SK-N-SH (cell line): Measurements from ENCODE around the gene IDE. TPM values are rescaled to one million over a fixed set of nuclear protein-coding genes. Genes with fewer than 3 reads are reported as not detected.

Source experiments
- CTCF ChIA-PET: fragments of 300-600, 350-600 bp; formaldehyde crosslinking; extraction: SDS; loops from one replicate; lab custom pipeline; 2021; lab: Yijun Ruan, JAX
- POLR2A ChIA-PET: fragments of 350-600 bp; sonication (Branson Sonifier 250); formaldehyde crosslinking; extraction: SDS; loops from one replicate; lab custom pipeline; 2020; ENCODE audit warnings: antibody characterized with exemption, inconsistent platforms; lab: Yijun Ruan, JAX
- DNase-seq: peaks from one replicate; pipeline ENCODE4 v3.0.0; 2012
- H2AFZ ChIP-seq: fragments of 200-600 bp; sonication (generic); 2 replicates; pipeline ENCODE4 v1.8.1; 2016; ENCODE audit warnings: antibody characterized with exemption, mild to moderate bottlenecking, low read depth
- H3F3A ChIP-seq: fragments of 200-600 bp; sonication (generic); replicated peaks from 2 replicates; pipeline ENCODE3; 2016; ENCODE audit warnings: antibody characterized with exemption, mild to moderate bottlenecking; ENCODE audit not compliant: insufficient read depth
- H3K27ac ChIP-seq, 2 experiments: fragments of 200-500 bp in 1 of 2; fragments of 200-600 bp in 1 of 2; sonication (Bioruptor generic) in 1 of 2; sonication (generic), shearing (Covaris generic) in 1 of 2; 2 replicates each; pipeline versions ENCODE4 v1.5.1 to v1.6.1; 2014 to 2016; ENCODE audit warnings: low read depth in 2 of 2, inconsistent platforms in 1 of 2, low read length in 1 of 2, mild to moderate bottlenecking in 1 of 2, mixed read lengths in 1 of 2
- H3K27me3 ChIP-seq: fragments of 200-600 bp; sonication (generic), shearing (Covaris generic); 2 replicates; pipeline ENCODE4 v1.6.1; 2016; ENCODE audit warnings: mixed run types; ENCODE audit not compliant: insufficient read depth
- H3K36me3 ChIP-seq, 2 experiments: fragments of 200-500 bp in 1 of 2; fragments of 200-600 bp in 1 of 2; sonication (Bioruptor generic) in 1 of 2; sonication (generic) in 1 of 2; replicated peaks in 1 of 2; 2 replicates each; pipeline versions ENCODE3 to v1.5.1; 2014 to 2016; ENCODE audit warnings: low read length in 1 of 2, mild to moderate bottlenecking in 1 of 2; ENCODE audit not compliant: insufficient read depth in 2 of 2, control insufficient read depth in 1 of 2
- H3K4me1 ChIP-seq, 2 experiments: fragments of 200-500 bp in 1 of 2; fragments of 200-600 bp in 1 of 2; sonication (Bioruptor generic) in 1 of 2; sonication (generic), shearing (Covaris generic) in 1 of 2; 2 replicates each; pipeline versions ENCODE4 v1.5.1 to v1.6.1; 2014 to 2016; ENCODE audit warnings: low read depth in 1 of 2, low read length in 1 of 2, mixed run types in 1 of 2; ENCODE audit not compliant: insufficient read depth in 2 of 2, control insufficient read depth in 1 of 2
- H3K4me2 ChIP-seq: fragments of 200-600 bp; sonication (generic), shearing (Covaris generic); 2 replicates; pipeline ENCODE4 v1.6.1; 2017; ENCODE audit warnings: mixed run types
- H3K4me3 ChIP-seq, 2 experiments: fragments of 200-500 bp in 1 of 2; fragments of 200-600 bp in 1 of 2; sonication (Bioruptor generic) in 1 of 2; sonication (generic), shearing (Covaris generic) in 1 of 2; 2 replicates each; pipeline versions ENCODE4 v1.5.1 to v1.8.1; 2014 to 2016; ENCODE audit warnings: low read depth in 2 of 2, inconsistent platforms in 1 of 2, low read length in 1 of 2, mild to moderate bottlenecking in 1 of 2, mixed read lengths in 1 of 2, moderate library complexity in 1 of 2
- H3K79me2 ChIP-seq: fragments of 200-600 bp; sonication (generic); 2 replicates; pipeline ENCODE4 v1.8.1; 2017; ENCODE audit warnings: mild to moderate bottlenecking; ENCODE audit not compliant: insufficient read depth
- H3K9ac ChIP-seq: fragments of 200-600 bp; sonication (generic); 2 replicates; pipeline ENCODE4 v1.6.1; 2017; ENCODE audit warnings: mixed run types
- H3K9me2 ChIP-seq: fragments of 200-600 bp; sonication (generic); 2 replicates; pipeline ENCODE4 v1.6.1; 2017; ENCODE audit warnings: mixed run types
- H3K9me3 ChIP-seq: fragments of 200-600 bp; sonication (generic); 2 replicates; pipeline ENCODE4 v1.6.1; 2017; ENCODE audit warnings: mixed run types, mild to moderate bottlenecking, moderate library complexity
- H4K20me1 ChIP-seq: fragments of 200-600 bp; sonication (generic); 2 replicates; pipeline ENCODE4 v1.6.1; 2017; ENCODE audit warnings: mild to moderate bottlenecking, mixed run types; ENCODE audit not compliant: insufficient read depth
- CHD2 ChIP-seq: fragments of 150-350 bp; IDR thresholded peaks from 2 replicates; pipeline ENCODE4 v1.6.1; 2018; ENCODE audit warnings: low read length; ENCODE audit not compliant: partially characterized antibody
- CTCF ChIP-seq: fragments of 200-600 bp; sonication (generic); IDR thresholded peaks from 2 replicates; pipeline ENCODE4 v1.6.1; 2017; ENCODE audit warnings: antibody characterized with exemption, mild to moderate bottlenecking, moderate library complexity
- EZH2phosphoT487 ChIP-seq: fragments of 200-600 bp; sonication (generic); IDR thresholded peaks from 2 replicates; pipeline ENCODE4 v1.6.1; 2017; ENCODE audit warnings: low read depth, mixed run types, mild to moderate bottlenecking, antibody characterized with exemption, moderate library complexity, borderline replicate concordance
- FOSL2 ChIP-seq: IDR thresholded peaks from 2 replicates; pipeline ENCODE4 v1.4.0; 2012; ENCODE audit warnings: low read depth, mild to moderate bottlenecking, moderate library complexity, borderline replicate concordance
- FOXJ3 ChIP-seq: sonication (generic); formaldehyde crosslinking; IDR thresholded peaks from 2 replicates; pipeline ENCODE4 v1.5.1; 2020; ENCODE audit warnings: mild to moderate bottlenecking, missing genetic modification reagents
- GABPA ChIP-seq: IDR thresholded peaks from 2 replicates; pipeline ENCODE4 v1.4.0; 2012; ENCODE audit warnings: low read depth, mild to moderate bottlenecking
- NRF1 ChIP-seq: IDR thresholded peaks from 2 replicates; pipeline ENCODE4 v1.6.1; 2012; ENCODE audit warnings: low read depth, mild to moderate bottlenecking, low read length
- RFX5 ChIP-seq: IDR thresholded peaks from 2 replicates; pipeline ENCODE4 v1.6.1; 2012; ENCODE audit warnings: mild to moderate bottlenecking, improper control_type of control experiment, low read length
- SMC3 ChIP-seq: IDR thresholded peaks from 2 replicates; pipeline ENCODE4 v1.6.1; 2012; ENCODE audit warnings: low read depth, low read length, improper control_type of control experiment
- TAF1 ChIP-seq: IDR thresholded peaks from 2 replicates; pipeline ENCODE4 v1.6.1; 2012; ENCODE audit warnings: low read depth, mild to moderate bottlenecking, low read length, moderate library complexity, borderline replicate concordance
- TEAD4 ChIP-seq: IDR thresholded peaks from 2 replicates; pipeline ENCODE4 v1.4.0; 2012; ENCODE audit warnings: mild to moderate bottlenecking, borderline replicate concordance; ENCODE audit not compliant: insufficient read depth
- WGBS: methylation state at CpG from one replicate; pipeline ENCODE4 v1.1.6; 2017; ENCODE audit warnings: low lambda C conversion rate; 5-methylcytosine and 5-hydroxymethylcytosine counted together
- polyA plus RNA-seq, 3 experiments: library from polyadenylated mRNA; depleted of rRNA; stranded (reverse); fragments of >200 nt; gene quantifications; 2 replicates each; pipeline ENCODE4 v1.2.3, GENCODE V29; 2012
- TF ChIP-seq, protein P1 (sequence below): fragments of 150-350 bp; IDR thresholded peaks from 2 replicates; pipeline ENCODE4 v1.6.1; 2016; ENCODE audit warnings: mild to moderate bottlenecking, low read depth, low read length
- TF ChIP-seq, protein P2 (sequence below): IDR thresholded peaks from 2 replicates; pipeline ENCODE4; 2012

Gene IDE
- polyA plus RNA-seq, 1 of the 3 experiments (the other 2 are of a cell fraction) = 9.3 TPM

- Histone ChIP-seq H3K79me2 (no peaks in the 10 kb centered on the region), H3K9me3 (no peaks in the 10 kb centered on the region), H3K27ac (no peak overlapping the region), H4K20me1 (no peaks in the 10 kb centered on the region), H3K9ac (no peak overlapping the region), H3F3A (peaks cover 2% of the 10 kb centered on the region), H3K27me3 (no peaks in the 10 kb centered on the region), H3K36me3 (no peaks in the 10 kb centered on the region), H3K4me1 (no peaks in the 10 kb centered on the region), H3K4me2 (no peak overlapping the region), H2AFZ (no peak overlapping the region), H3K9me2 (no peaks in the 10 kb centered on the region), H3K4me3 (no peak overlapping the region)
- 87% methylated on average over 4 of the region's 4 CpGs for WGBS
- ChIA-PET CTCF (interaction anchor here (0.6 to 3.2 kb wide), 13 partner anchors 22 to 676 kb away, joined by 3 to 32 read pairs (median 3); no protein-coding TSS in a partner anchor), POLR2A (no interaction called here)
- no peak for TF ChIP-seq NRF1
- no peak for TF ChIP-seq TEAD4
- TF ChIP-seq CHD2 = no peak
- no peak for TF ChIP-seq FOXJ3 (CRISPR knock-in tag)
- no peak for TF ChIP-seq FOSL2
- no peak for TF ChIP-seq EZH2phosphoT487
- TF ChIP-seq, protein P1, sequence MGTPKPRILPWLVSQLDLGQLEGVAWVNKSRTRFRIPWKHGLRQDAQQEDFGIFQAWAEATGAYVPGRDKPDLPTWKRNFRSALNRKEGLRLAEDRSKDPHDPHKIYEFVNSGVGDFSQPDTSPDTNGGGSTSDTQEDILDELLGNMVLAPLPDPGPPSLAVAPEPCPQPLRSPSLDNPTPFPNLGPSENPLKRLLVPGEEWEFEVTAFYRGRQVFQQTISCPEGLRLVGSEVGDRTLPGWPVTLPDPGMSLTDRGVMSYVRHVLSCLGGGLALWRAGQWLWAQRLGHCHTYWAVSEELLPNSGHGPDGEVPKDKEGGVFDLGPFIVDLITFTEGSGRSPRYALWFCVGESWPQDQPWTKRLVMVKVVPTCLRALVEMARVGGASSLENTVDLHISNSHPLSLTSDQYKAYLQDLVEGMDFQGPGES = no peak
- TF ChIP-seq TAF1 = no peak
- TF ChIP-seq SMC3 = no peak
- no peak for TF ChIP-seq RFX5
- TF ChIP-seq GABPA = no peak
- TF ChIP-seq, protein P2, sequence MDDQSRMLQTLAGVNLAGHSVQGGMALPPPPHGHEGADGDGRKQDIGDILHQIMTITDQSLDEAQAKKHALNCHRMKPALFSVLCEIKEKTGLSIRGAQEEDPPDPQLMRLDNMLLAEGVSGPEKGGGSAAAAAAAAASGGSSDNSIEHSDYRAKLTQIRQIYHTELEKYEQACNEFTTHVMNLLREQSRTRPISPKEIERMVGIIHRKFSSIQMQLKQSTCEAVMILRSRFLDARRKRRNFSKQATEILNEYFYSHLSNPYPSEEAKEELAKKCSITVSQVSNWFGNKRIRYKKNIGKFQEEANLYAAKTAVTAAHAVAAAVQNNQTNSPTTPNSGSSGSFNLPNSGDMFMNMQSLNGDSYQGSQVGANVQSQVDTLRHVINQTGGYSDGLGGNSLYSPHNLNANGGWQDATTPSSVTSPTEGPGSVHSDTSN = no peak
- TF ChIP-seq CTCF = no peak
- no peak for DNase-seq
Measured at GRCh38 chr10:92434385-92434784, 139.5 kb downstream of the IDE start.

DNA sequence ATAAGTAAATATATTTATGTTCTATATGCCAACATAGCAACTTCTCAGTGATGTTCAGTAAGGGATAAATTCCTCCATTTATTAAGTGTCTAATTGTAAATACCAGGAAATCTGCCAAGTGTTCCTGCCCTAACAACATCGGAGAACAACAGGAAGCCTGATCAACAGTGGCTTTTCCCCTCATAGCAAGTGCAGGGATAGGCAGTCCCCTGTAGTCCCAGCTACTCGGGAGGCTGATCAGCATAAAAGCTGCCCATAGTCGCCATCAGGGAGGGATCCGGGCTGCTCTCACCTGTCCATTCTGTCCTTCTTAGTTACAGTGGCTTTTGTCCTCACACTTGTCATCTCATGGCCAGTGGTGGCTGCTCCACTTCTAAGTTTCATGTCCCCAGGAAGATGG is 141.3 kb downstream of the IDE start:
- H3K9ac ChIP-seq = no peak overlapping the region
- no peaks in the 10 kb centered on the region for H4K20me1 ChIP-seq
- DNase-seq = no peak
- H3K79me2 ChIP-seq = no peaks in the 10 kb centered on the region
- H3F3A ChIP-seq = peaks cover 2% of the 10 kb centered on the region
- H3K9me3 ChIP-seq = no peaks in the 10 kb centered on the region
- no peak overlapping the region for H3K27ac ChIP-seq
- no peak overlapping the region for H3K4me3 ChIP-seq
- H3K4me1 ChIP-seq = no peaks in the 10 kb centered on the region
- no peak overlapping the region for H3K4me2 ChIP-seq
- H2AFZ ChIP-seq = no peak overlapping the region
- ChIA-PET POLR2A (no interaction called here), CTCF (interaction anchor here (0.5 to 3.2 kb wide), 4 partner anchors 43 to 519 kb away, joined by 3 to 32 read pairs (median 3); partner anchors contain the start of gene MARCHF5)
- TF ChIP-seq CTCF = no peak
- no peaks in the 10 kb centered on the region for H3K27me3 ChIP-seq
- no peaks in the 10 kb centered on the region for H3K9me2 ChIP-seq
- H3K36me3 ChIP-seq = no peaks in the 10 kb centered on the region
- WGBS = 89% methylated on average over 3 of the region's 4 CpGs
